ENCODE data around the gene EIF1AX.
"Not testable (repeated sequence)": the region's sequence is repeated elsewhere in the genome, so short reads cannot be mapped to it uniquely, and the experiment has no call there.

Gene EIF1AX

DNA sequence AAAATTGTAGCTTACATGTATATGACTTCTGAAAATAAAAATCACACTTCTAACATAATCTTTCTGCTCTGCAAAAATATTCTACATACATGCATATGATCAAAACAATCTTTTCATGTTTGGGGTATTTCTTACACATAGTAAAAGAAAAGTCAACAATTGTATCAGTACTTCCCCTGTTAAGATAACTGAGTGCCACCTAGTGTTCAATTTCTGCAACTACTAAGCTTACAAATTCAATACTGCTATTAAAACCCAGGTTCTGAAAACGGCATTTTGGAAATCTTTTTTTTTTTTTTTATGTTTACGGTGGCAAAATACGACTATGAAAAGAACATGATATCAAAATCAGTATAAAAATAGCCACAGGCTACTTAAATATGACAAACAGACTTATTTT is 14.2 kb downstream of the EIF1AX start:
- DNase-seq (ENCODE audit: low read depth in 2 of 2, low spot score in 1 of 2) = not testable (repeated sequence)

GRCh38 chrX:20126833-20127232 is 14.8 kb downstream of the EIF1AX start:
- not testable (repeated sequence) for DNase-seq (ENCODE audit: low read depth in 2 of 2, low spot score in 1 of 2)

DNA sequence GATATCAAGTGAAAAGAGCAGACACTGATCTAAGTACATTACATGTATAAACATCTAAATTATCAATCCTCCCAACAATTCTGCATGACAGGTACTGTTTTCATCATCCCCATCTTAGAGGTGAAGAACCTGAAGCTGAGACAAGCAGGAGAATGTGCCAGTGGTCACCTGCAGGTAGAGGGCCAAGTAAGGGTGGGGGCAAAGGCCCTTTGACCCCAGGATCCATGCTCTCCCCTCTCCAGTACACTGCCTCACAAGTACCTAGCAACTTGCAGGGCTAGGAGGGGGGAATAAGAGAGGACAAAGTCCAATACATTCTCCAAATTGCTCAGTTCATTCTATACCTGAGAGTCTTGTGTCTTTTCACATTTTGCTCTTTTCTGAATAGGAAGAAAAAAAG is 16.7 kb downstream of the EIF1AX start:
- no peak for DNase-seq (ENCODE audit: low read depth in 2 of 2, low spot score in 1 of 2)

DNA sequence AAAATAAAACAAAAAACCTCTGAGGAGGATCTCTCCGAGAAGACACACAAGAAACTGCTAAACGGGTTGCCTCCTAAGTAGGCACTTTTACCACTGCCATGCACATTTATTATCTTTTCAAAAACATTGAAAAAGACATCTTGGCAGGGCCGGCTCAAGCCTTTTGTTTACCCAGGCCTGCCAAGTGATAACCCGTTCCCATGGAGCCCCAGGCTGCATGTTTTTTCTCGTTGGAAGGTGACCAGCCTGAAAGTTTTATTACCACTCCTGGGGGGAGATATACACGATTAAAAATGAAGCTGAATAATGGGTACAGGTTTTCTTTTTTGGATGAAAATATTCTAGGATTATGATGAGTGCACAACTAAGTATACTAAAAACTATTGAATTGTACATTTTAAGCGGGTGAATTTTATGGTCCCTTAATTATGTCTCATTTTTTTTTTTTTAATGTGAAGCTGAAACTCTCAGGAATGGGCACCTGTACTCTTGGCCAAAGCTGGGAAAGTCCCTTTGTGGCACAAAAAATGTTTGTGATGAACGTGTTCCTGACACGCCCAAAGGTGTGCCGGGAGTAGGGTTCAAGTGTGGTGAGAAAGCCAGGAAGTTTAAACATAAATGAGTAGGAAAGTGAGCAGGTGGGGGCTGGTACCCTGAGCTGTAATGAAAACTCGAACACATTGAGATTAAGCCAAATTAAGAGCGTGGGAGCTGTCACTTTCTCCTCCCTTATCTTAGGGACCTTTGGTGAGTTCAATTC is 23.4 kb downstream of the EIF1AX start:
- no peak for DNase-seq (ENCODE audit: low read depth in 2 of 2, low spot score in 1 of 2)

- no peak for DNase-seq (ENCODE audit: low read depth in 2 of 2, low spot score in 1 of 2)
Observed at GRCh38 chrX:20116577-20117240, 24.9 kb downstream of the EIF1AX start, which contains the start of gene MAP7D2. MAP7D2 (minus strand) TSS chrX:20116907; CDS start chrX:20116879, 28 bp downstream.

DNA sequence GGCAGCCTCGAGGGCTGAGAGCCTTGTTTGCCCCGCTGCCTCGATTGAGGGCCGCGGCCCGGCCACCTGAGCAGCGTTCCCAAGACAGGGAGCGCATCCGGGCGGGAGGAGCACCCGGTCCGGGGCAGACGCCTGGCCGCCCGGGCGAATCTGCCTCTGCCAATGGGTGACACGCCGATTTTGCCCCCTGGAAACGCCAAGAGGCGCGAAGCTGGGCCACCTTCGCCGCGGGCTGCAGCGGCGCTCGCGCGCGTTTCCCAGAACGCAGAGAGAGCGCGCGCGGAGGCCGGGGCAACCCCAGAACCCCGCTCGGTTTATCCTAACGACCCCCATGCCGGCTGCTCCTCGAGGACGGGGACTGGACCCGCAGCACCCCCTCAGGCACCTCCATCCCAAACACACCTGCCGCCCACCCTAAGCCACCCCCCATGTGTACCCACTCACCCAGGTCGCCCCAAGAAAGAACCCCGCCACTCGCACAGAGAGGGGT is 25.5 kb downstream of the EIF1AX start:
- no peak for DNase-seq (ENCODE audit: low read depth in 2 of 2, low spot score in 1 of 2)

DNA sequence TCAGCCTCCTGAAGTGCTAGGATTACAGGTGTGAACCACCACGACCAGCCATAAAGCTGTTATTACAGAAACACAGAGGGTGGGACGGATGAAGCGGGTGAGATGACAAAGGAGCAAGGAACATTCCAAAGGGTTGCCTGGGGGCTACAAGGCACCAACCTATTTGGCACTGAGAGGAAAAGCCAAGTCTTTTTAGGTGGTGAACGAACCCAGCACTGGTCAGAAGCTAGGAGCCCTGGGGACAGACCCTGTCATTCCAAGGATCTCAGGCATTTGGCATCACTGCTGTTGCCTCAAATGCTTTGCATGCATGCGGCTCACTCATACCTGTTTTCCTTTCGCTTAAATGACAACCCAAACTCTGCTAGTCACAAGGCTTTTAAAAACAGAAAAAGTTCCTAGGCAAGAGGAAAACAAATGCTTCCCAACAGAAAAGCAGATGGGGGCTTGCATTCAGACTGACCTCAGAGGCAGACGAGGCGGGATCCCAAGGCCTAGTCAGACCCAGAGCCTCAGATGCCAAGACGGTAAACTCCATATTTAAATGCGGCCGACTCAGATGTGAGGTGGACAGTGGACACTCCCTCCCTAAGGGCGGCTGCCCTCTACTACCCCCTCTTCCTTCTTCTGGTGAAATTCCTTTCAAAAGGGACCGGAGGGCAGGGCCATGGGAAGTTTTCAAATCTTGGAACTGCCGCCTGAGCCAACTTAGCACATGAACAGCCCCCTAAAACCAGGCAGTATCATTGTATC is 29.4 kb downstream of the EIF1AX start:
- no peak for DNase-seq (ENCODE audit: low read depth in 2 of 2, low spot score in 1 of 2)

- no peak for DNase-seq (ENCODE audit: low read depth in 2 of 2, low spot score in 1 of 2)
Observed at GRCh38 chrX:20111271-20111670, 30.4 kb downstream of the EIF1AX start.

DNA sequence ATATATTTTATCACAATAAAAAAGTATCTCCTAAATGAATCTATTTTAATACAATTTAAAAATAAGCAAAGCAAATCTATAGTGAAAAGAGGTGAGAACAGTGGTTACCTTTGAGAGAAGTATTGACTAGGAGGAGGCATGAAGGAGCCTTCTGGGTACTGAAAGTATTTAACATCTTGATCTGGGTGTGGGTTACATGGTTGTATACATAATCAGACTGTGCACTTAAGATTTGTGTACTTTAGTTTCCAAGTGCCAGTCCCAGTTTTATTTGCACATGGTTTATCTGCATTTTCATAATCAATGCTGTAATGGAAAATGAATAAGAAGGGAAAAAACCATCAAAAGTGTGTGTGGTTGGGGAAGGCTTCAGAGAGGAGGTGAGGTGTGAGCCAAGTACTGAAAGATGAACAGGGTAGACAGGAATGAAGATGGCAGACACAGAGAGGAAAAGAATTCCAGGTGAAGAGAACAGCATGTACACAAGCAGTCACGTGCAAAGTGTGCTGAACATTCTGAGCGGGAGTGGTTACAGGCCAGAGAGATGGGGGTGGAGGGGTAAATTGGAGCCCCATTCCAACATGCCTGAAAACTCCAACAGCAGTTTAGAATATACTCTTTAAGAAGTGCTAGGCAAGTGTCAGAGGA is 39.6 kb downstream of the EIF1AX start:
- DNase-seq (ENCODE audit: low read depth in 2 of 2, low spot score in 1 of 2) = no peak

DNA sequence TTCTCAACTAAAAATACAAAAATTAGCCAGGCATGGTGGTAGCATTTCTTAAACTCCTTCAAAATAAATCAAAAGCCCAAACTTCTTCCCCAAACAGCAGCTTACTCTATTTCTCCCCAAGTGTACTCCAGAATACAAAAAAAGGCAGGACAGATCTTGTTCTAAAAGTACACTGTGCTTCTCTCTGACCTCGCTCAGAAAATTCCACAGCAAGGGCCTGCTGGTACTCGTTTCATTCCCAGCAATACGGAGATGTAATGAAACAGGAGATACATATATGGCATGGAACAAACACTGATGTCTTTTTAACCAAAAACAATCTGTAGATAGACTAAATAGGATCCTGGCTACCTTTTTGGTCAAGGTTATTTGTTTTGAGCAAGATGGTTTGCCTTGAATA is 50.1 kb downstream of the EIF1AX start:
- no peak for DNase-seq (ENCODE audit: low read depth in 2 of 2, low spot score in 1 of 2)

DNA sequence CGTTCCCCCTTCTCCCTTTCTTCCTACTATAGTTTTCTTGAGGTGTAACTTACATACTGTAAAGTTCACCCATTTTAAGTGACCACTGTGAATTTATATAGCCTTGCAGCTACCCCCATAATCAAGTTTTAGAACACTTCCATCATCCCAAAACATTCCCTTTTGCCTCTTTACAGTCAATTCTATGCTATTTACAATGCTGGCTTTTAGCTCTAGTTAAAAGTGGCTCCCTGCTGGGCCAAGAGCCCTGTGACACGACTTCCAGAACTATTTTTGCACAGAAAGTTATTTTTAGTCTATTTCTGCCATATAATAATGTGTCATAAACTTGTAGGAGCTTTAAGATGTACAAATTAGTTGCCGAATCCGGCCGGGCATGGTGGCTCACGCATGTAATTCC is 51.8 kb downstream of the EIF1AX start:
- no peak for DNase-seq (ENCODE audit: low read depth in 2 of 2, low spot score in 1 of 2)

- DNase-seq (ENCODE audit: low read depth in 2 of 2, low spot score in 1 of 2) = no peak
Observed at GRCh38 chrX:20080277-20080676, 61.4 kb downstream of the EIF1AX start.
